K562 (cell line): ENCODE measurements around the gene GPR157.

Experiments
- CHD4 ChIP-seq: fragments of 200-600 bp; sonication (generic); IDR thresholded peaks from 3 replicates; pipeline ENCODE4 v1.6.1; 2012; ENCODE audit warnings: low read depth, mild to moderate bottlenecking, mixed read lengths, low read length, inconsistent platforms; ENCODE audit not compliant: insufficient read depth, insufficient replicate concordance, poor library complexity, severe bottlenecking
- EZH2 ChIP-seq: IDR thresholded peaks from 2 replicates; pipeline ENCODE4 v1.6.1; 2012; ENCODE audit warnings: low read depth, mild to moderate bottlenecking, inconsistent platforms, low read length, borderline replicate concordance
- FOXK2 ChIP-seq, 2 experiments: fragments of 450-650 bp; IDR thresholded peaks in 1 of 2; conservative IDR thresholded peaks in 1 of 2; 2 replicates each; pipeline ENCODE4 v1.6.1; 2016; ENCODE audit warnings: low read depth in 2 of 2, mild to moderate bottlenecking in 1 of 2
- GATAD2A ChIP-seq: fragments of 450-650 bp; IDR thresholded peaks from 2 replicates; pipeline ENCODE4 v1.6.1; 2017
- POLR2A ChIP-seq: fragments of 450-650 bp; conservative IDR thresholded peaks from 2 replicates; pipeline ENCODE4 v1.6.1; 2016
- TAF1 ChIP-seq: IDR thresholded peaks from 2 replicates; pipeline ENCODE4 v1.6.1; 2011; ENCODE audit warnings: mild to moderate bottlenecking, low read length, moderate library complexity; ENCODE audit not compliant: insufficient read depth, control insufficient read depth, severe bottlenecking; ENCODE audit errors: extremely low read depth
- YY1 ChIP-seq, 3 experiments: IDR thresholded peaks; 2 replicates each; pipeline ENCODE4 v1.6.1; 2011; ENCODE audit warnings: low read length in 2 of 3, mild to moderate bottlenecking in 2 of 3, moderate library complexity in 2 of 3, borderline replicate concordance in 1 of 3, control low read depth in 1 of 3, low read depth in 1 of 3; ENCODE audit not compliant: insufficient read depth in 3 of 3, insufficient replicate concordance in 2 of 3, control insufficient read depth in 1 of 3, insufficient read length in 1 of 3; ENCODE audit errors: extremely low read depth in 1 of 3
- TF ChIP-seq, protein P1 (sequence below), 3 experiments: IDR thresholded peaks in 2 of 3; conservative IDR thresholded peaks in 1 of 3; 2 replicates each; pipeline ENCODE4 v1.5.1; 2011 to 2012; ENCODE audit warnings: low read length in 3 of 3, mild to moderate bottlenecking in 3 of 3, control low read depth in 2 of 3, improper control_type of control experiment in 1 of 3, inconsistent platforms in 1 of 3, low read depth in 1 of 3, mixed read lengths in 1 of 3, moderate library complexity in 1 of 3; ENCODE audit not compliant: insufficient read depth in 2 of 3

DNA sequence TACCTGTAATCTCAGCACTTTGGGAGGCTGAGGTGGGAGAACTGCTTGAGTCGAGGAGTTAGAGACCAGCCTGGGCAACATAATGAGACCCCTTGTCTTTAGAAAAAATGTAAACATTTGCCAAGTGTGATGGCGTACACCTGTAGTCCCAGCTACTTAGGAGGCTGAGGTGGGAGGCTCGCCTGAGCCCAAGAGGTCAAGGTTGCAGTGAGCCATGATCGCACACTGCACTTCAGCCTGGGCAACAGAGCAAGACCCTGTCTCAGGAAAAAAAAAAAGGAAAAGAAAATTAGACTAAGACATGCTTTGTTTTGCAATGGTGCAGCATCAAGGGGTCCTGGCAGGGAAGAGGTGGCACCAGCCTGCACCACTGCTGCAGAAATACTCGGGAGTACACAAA lies 16.8 kb upstream of the GPR157 start:
- no peak for TF ChIP-seq GATAD2A
- TF ChIP-seq, protein P1, sequence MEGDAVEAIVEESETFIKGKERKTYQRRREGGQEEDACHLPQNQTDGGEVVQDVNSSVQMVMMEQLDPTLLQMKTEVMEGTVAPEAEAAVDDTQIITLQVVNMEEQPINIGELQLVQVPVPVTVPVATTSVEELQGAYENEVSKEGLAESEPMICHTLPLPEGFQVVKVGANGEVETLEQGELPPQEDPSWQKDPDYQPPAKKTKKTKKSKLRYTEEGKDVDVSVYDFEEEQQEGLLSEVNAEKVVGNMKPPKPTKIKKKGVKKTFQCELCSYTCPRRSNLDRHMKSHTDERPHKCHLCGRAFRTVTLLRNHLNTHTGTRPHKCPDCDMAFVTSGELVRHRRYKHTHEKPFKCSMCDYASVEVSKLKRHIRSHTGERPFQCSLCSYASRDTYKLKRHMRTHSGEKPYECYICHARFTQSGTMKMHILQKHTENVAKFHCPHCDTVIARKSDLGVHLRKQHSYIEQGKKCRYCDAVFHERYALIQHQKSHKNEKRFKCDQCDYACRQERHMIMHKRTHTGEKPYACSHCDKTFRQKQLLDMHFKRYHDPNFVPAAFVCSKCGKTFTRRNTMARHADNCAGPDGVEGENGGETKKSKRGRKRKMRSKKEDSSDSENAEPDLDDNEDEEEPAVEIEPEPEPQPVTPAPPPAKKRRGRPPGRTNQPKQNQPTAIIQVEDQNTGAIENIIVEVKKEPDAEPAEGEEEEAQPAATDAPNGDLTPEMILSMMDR (IDR thresholded peaks at IDR 0.05 in 2 of 3, conservative IDR thresholded peaks at IDR 0.05 in 1 of 3; ENCODE audit: insufficient read depth in 2 of 3, low read depth in 1 of 3, low read length in 3 of 3) = no peak
- TF ChIP-seq CHD4 = no peak
- no peak for TF ChIP-seq EZH2
- no peak for TF ChIP-seq FOXK2 (conservative IDR thresholded peaks at IDR 0.05 in 1 of 2, IDR thresholded peaks at IDR 0.05 in 1 of 2; ENCODE audit: low read depth in 2 of 2)
- TF ChIP-seq POLR2A = no peak
- no peak for TF ChIP-seq TAF1
- TF ChIP-seq YY1 (IDR thresholded peaks at IDR 0.05; ENCODE audit: borderline replicate concordance in 1 of 3, control insufficient read depth in 1 of 3, extremely low read depth in 1 of 3, insufficient read depth in 3 of 3, insufficient read length in 1 of 3, insufficient replicate concordance in 2 of 3, low read depth in 1 of 3, low read length in 2 of 3) = no peak
